Liver (tissue), 9 donors: ENCODE results near the gene CFAP100. TPM values are rescaled to one million over a fixed set of nuclear protein-coding genes. Genes with fewer than 3 reads are reported as not detected.

Experiments used
- DNase-seq: peaks from one replicate; pipeline ENCODE4 v3.0.0-alpha.2; 2017; ENCODE audit warnings: low spot score
- H3K27ac ChIP-seq, 2 donors: one replicate each; pipeline ENCODE4 v1.7.0; 2013; ENCODE audit warnings: inconsistent platforms in 2 of 2, low read length in 2 of 2, control low read depth in 1 of 2, low read depth in 1 of 2, mild to moderate bottlenecking in 1 of 2
- H3K27me3 ChIP-seq, 4 donors: one replicate each; pipeline versions ENCODE4 v1.6.1 to v1.7.0; 2013; ENCODE audit warnings: low read length in 3 of 4, inconsistent platforms in 1 of 4, mild to moderate bottlenecking in 1 of 4, moderate library complexity in 1 of 4; ENCODE audit not compliant: control insufficient read depth in 4 of 4, insufficient read depth in 4 of 4
- H3K36me3 ChIP-seq, 4 donors: one replicate each; pipeline versions ENCODE4 v1.6.1 to v1.7.0; 2013; ENCODE audit warnings: low read length in 3 of 4, mild to moderate bottlenecking in 3 of 4, low read depth in 1 of 4, moderate library complexity in 1 of 4; ENCODE audit not compliant: control insufficient read depth in 4 of 4, insufficient read depth in 3 of 4
- H3K4me1 ChIP-seq, 4 donors: one replicate each; pipeline versions ENCODE4 v1.6.1 to v1.7.0; 2013; ENCODE audit warnings: low read length in 3 of 4, mild to moderate bottlenecking in 3 of 4, moderate library complexity in 1 of 4; ENCODE audit not compliant: control insufficient read depth in 4 of 4, insufficient read depth in 4 of 4
- H3K4me3 ChIP-seq, 3 donors: one replicate each; pipeline versions ENCODE4 v1.6.1 to v1.7.0; 2013; ENCODE audit warnings: low read length in 3 of 3, control low read depth in 1 of 3, low read depth in 1 of 3, mild to moderate bottlenecking in 1 of 3
- H3K9ac ChIP-seq, 2 donors: one replicate each; pipeline ENCODE4 v1.7.0; 2013; ENCODE audit warnings: low read length in 2 of 2, mild to moderate bottlenecking in 2 of 2, moderate library complexity in 2 of 2, control low read depth in 1 of 2, low read depth in 1 of 2
- H3K9me3 ChIP-seq, 4 donors: one replicate each; pipeline versions ENCODE4 v1.6.1 to v1.7.0; 2013; ENCODE audit warnings: low read length in 3 of 4; ENCODE audit not compliant: control insufficient read depth in 4 of 4
- ATF3 ChIP-seq: IDR thresholded peaks from 2 replicates; pipeline ENCODE4 v1.6.1; 2016; ENCODE audit warnings: antibody characterized with exemption
- CTCF ChIP-seq: fragments of 150-350 bp; IDR thresholded peaks from 2 replicates; pipeline ENCODE4 v1.5.1; 2017; ENCODE audit warnings: improper control_type of control experiment, low read depth, low read length; ENCODE audit not compliant: missing input control
- EGR1 ChIP-seq, 2 donors: IDR thresholded peaks; 2 replicates each; pipeline ENCODE4 v1.6.1; 2016 to 2018; ENCODE audit warnings: antibody characterized with exemption in 2 of 2, low read depth in 2 of 2
- FOXA1 ChIP-seq: IDR thresholded peaks from 2 replicates; pipeline ENCODE4 v1.6.1; 2016; ENCODE audit warnings: antibody characterized with exemption
- FOXA2 ChIP-seq: IDR thresholded peaks from 2 replicates; pipeline ENCODE4 v1.6.1; 2016; ENCODE audit warnings: antibody characterized with exemption
- GABPA ChIP-seq, 2 donors: IDR thresholded peaks in 1 of 2; conservative IDR thresholded peaks in 1 of 2; 2 replicates each; pipeline ENCODE4 v1.6.1; 2016; ENCODE audit warnings: antibody characterized with exemption in 2 of 2, mild to moderate bottlenecking in 1 of 2, moderate library complexity in 1 of 2
- HNF4A ChIP-seq, 2 donors: conservative IDR thresholded peaks; 2 replicates each; pipeline ENCODE4 v1.6.1; 2016; ENCODE audit warnings: antibody characterized with exemption in 2 of 2, mild to moderate bottlenecking in 2 of 2
- HNF4G ChIP-seq: IDR thresholded peaks from 2 replicates; pipeline ENCODE4 v1.6.1; 2016; ENCODE audit warnings: antibody characterized with exemption
- JUND ChIP-seq, 2 donors: IDR thresholded peaks; 2 replicates each; pipeline ENCODE4 v1.6.1; 2016; ENCODE audit warnings: antibody characterized with exemption in 2 of 2
- MAX ChIP-seq: IDR thresholded peaks from 2 replicates; pipeline ENCODE4 v1.6.1; 2016; ENCODE audit warnings: antibody characterized with exemption
- NR2F2 ChIP-seq: IDR thresholded peaks from 2 replicates; pipeline ENCODE4 v1.6.1; 2016; ENCODE audit warnings: antibody characterized with exemption
- RAD21 ChIP-seq, 2 donors: IDR thresholded peaks; 2 replicates each; pipeline ENCODE4 v1.6.1; 2016; ENCODE audit warnings: antibody characterized with exemption in 2 of 2, mild to moderate bottlenecking in 2 of 2
- REST ChIP-seq: IDR thresholded peaks from 2 replicates; pipeline ENCODE4 v1.6.1; 2016; ENCODE audit warnings: antibody characterized with exemption, mild to moderate bottlenecking
- RXRA ChIP-seq, 2 donors: IDR thresholded peaks; 2 replicates each; pipeline ENCODE4 v1.6.1; 2017 to 2018; ENCODE audit warnings: antibody characterized with exemption in 2 of 2, mild to moderate bottlenecking in 1 of 2
- SP1 ChIP-seq: IDR thresholded peaks from 2 replicates; pipeline ENCODE4 v1.6.1; 2018; ENCODE audit warnings: antibody characterized with exemption, mild to moderate bottlenecking
- TAF1 ChIP-seq: conservative IDR thresholded peaks from 2 replicates; pipeline ENCODE4 v1.6.1; 2016; ENCODE audit warnings: antibody characterized with exemption, mild to moderate bottlenecking
- YY1 ChIP-seq: IDR thresholded peaks from 2 replicates; pipeline ENCODE4 v1.6.1; 2016; ENCODE audit warnings: antibody characterized with exemption, mild to moderate bottlenecking
- ZBTB33 ChIP-seq: IDR thresholded peaks from 2 replicates; pipeline ENCODE4 v1.6.1; 2016; ENCODE audit warnings: antibody characterized with exemption
- WGBS: extraction: QIAGEN DNeasy Blood & Tissue Kit; methylation state at CpG from one replicate; pipeline ENCODE4 v1.1.7; 2013; 5-methylcytosine and 5-hydroxymethylcytosine counted together
- polyA plus RNA-seq, 2 donors: library from polyadenylated mRNA; stranded (reverse) in 1 of 2; unstranded in 1 of 2; fragments of 200-250 nt in 1 of 2; fragments of >200 nt in 1 of 2; fragmentation: Nextera tagmentation in 1 of 2; extraction: Ambion mirVana in 1 of 2; gene quantifications; one replicate each; pipeline versions ENCODE4 v1.2.1 to v1.2.3, GENCODE V29; 2013 to 2015
- total RNA-seq, 2 donors: library from RNA; depleted of rRNA; stranded (reverse); fragments of >200 nt; gene quantifications; one replicate each; pipeline ENCODE4 v1.2.3, GENCODE V29; 2014
- donor health status: healthy.
- donor health status: healthy.
- donor health status: healthy.
- donor health status: healthy.
- donor health status: healthy.

CFAP100 gene
- total and polyA plus RNA-seq, 4 donors: not detected

GRCh38 chr3:126357295-126358037 lies 37.2 kb upstream of the CFAP100 start, which contains the start of gene KLF15 (continued):
- peak; percentile 5 for TF ChIP-seq REST

- Histone ChIP-seq H3K4me3 (peak overlapping the region in 2 of 3 donors; percentile 68 to 86), H3K9me3 (no peaks in the 10 kb centered on the region), H3K27ac (peak overlapping the region; percentile 82 to 94), H3K4me1 (peaks cover 10 to 41% (median 31%) of the 10 kb centered on the region in 4 donors), H3K9ac (peak overlapping the region in 1 of 2 donors; percentile 26), H3K27me3 (no peaks in the 10 kb centered on the region), H3K36me3 (no peaks in the 10 kb centered on the region)
- TF ChIP-seq ATF3: no peak
- peak; percentile 36 for TF ChIP-seq FOXA1
- TF ChIP-seq ZBTB33: no peak
- TF ChIP-seq FOXA2: no peak
- TF ChIP-seq EGR1 (IDR thresholded peaks at IDR 0.05; ENCODE audit: low read depth in 2 of 2): no peak
- TF ChIP-seq SP1: peak; percentile 82
- TF ChIP-seq NR2F2: no peak
- peak in 1 of 2 donors; percentile 44 for TF ChIP-seq JUND (IDR thresholded peaks at IDR 0.05)
- TF ChIP-seq RAD21 (IDR thresholded peaks at IDR 0.05): peak in 1 of 2 donors; percentile 30
- TF ChIP-seq MAX: peak; percentile 77
- no peak for TF ChIP-seq CTCF
- peak; percentile 43 for TF ChIP-seq YY1
- TF ChIP-seq HNF4A (conservative IDR thresholded peaks at IDR 0.05): peak; percentile 52 to 69
- TF ChIP-seq HNF4G: peak; percentile 26
- TF ChIP-seq RXRA (IDR thresholded peaks at IDR 0.05): peak; percentile 74 to 85
- peak; percentile 66 for TF ChIP-seq TAF1
- TF ChIP-seq REST: peak; percentile 34
- peak in 1 of 2 donors; percentile 9 for TF ChIP-seq GABPA (IDR thresholded peaks at IDR 0.05 in 1 of 2, conservative IDR thresholded peaks at IDR 0.05 in 1 of 2)
- DNase-seq: no peak
- WGBS: 4% methylated on average over 11 of the region's 11 CpGs
Measured at GRCh38 chr3:126358038-126358815, 36.5 kb upstream of the CFAP100 start.
